Liver (tissue), 9 donors: ENCODE measurements around the gene TYW1. TPM values are rescaled to one million over a fixed set of nuclear protein-coding genes. Genes with fewer than 3 reads are reported as not detected.
"Not testable (repeated sequence)": the region's sequence is repeated elsewhere in the genome, so short reads cannot be mapped to it uniquely, and the experiment has no call there.

Source experiments
- DNase-seq: peaks from one replicate; pipeline ENCODE4 v3.0.0-alpha.2; 2017; ENCODE audit warnings: low spot score
- H3K27ac ChIP-seq, 2 donors: one replicate each; pipeline ENCODE4 v1.7.0; 2013; ENCODE audit warnings: inconsistent platforms in 2 of 2, low read length in 2 of 2, control low read depth in 1 of 2, low read depth in 1 of 2, mild to moderate bottlenecking in 1 of 2
- H3K27me3 ChIP-seq, 4 donors: one replicate each; pipeline versions ENCODE4 v1.6.1 to v1.7.0; 2013; ENCODE audit warnings: low read length in 3 of 4, inconsistent platforms in 1 of 4, mild to moderate bottlenecking in 1 of 4, moderate library complexity in 1 of 4; ENCODE audit not compliant: control insufficient read depth in 4 of 4, insufficient read depth in 4 of 4
- H3K36me3 ChIP-seq, 4 donors: one replicate each; pipeline versions ENCODE4 v1.6.1 to v1.7.0; 2013; ENCODE audit warnings: low read length in 3 of 4, mild to moderate bottlenecking in 3 of 4, low read depth in 1 of 4, moderate library complexity in 1 of 4; ENCODE audit not compliant: control insufficient read depth in 4 of 4, insufficient read depth in 3 of 4
- H3K4me1 ChIP-seq, 4 donors: one replicate each; pipeline versions ENCODE4 v1.6.1 to v1.7.0; 2013; ENCODE audit warnings: low read length in 3 of 4, mild to moderate bottlenecking in 3 of 4, moderate library complexity in 1 of 4; ENCODE audit not compliant: control insufficient read depth in 4 of 4, insufficient read depth in 4 of 4
- H3K4me3 ChIP-seq, 3 donors: one replicate each; pipeline versions ENCODE4 v1.6.1 to v1.7.0; 2013; ENCODE audit warnings: low read length in 3 of 3, control low read depth in 1 of 3, low read depth in 1 of 3, mild to moderate bottlenecking in 1 of 3
- H3K9ac ChIP-seq, 2 donors: one replicate each; pipeline ENCODE4 v1.7.0; 2013; ENCODE audit warnings: low read length in 2 of 2, mild to moderate bottlenecking in 2 of 2, moderate library complexity in 2 of 2, control low read depth in 1 of 2, low read depth in 1 of 2
- H3K9me3 ChIP-seq, 4 donors: one replicate each; pipeline versions ENCODE4 v1.6.1 to v1.7.0; 2013; ENCODE audit warnings: low read length in 3 of 4; ENCODE audit not compliant: control insufficient read depth in 4 of 4
- FOXA2 ChIP-seq: IDR thresholded peaks from 2 replicates; pipeline ENCODE4 v1.6.1; 2016; ENCODE audit warnings: antibody characterized with exemption
- RAD21 ChIP-seq, 2 donors: IDR thresholded peaks; 2 replicates each; pipeline ENCODE4 v1.6.1; 2016; ENCODE audit warnings: antibody characterized with exemption in 2 of 2, mild to moderate bottlenecking in 2 of 2
- SP1 ChIP-seq: IDR thresholded peaks from 2 replicates; pipeline ENCODE4 v1.6.1; 2018; ENCODE audit warnings: antibody characterized with exemption, mild to moderate bottlenecking
- YY1 ChIP-seq: IDR thresholded peaks from 2 replicates; pipeline ENCODE4 v1.6.1; 2016; ENCODE audit warnings: antibody characterized with exemption, mild to moderate bottlenecking
- WGBS: extraction: QIAGEN DNeasy Blood & Tissue Kit; methylation state at CpG from one replicate; pipeline ENCODE4 v1.1.7; 2013; 5-methylcytosine and 5-hydroxymethylcytosine counted together
- polyA plus RNA-seq, 2 donors: library from polyadenylated mRNA; stranded (reverse) in 1 of 2; unstranded in 1 of 2; fragments of 200-250 nt in 1 of 2; fragments of >200 nt in 1 of 2; fragmentation: Nextera tagmentation in 1 of 2; extraction: Ambion mirVana in 1 of 2; gene quantifications; one replicate each; pipeline versions ENCODE4 v1.2.1 to v1.2.3, GENCODE V29; 2013 to 2015
- total RNA-seq, 2 donors: library from RNA; depleted of rRNA; stranded (reverse); fragments of >200 nt; gene quantifications; one replicate each; pipeline ENCODE4 v1.2.3, GENCODE V29; 2014
- donor health status: healthy.
- donor health status: healthy.
- donor health status: healthy.
- donor health status: healthy.
- donor health status: healthy.

Gene TYW1
- total and polyA plus RNA-seq, 4 donors = 6.7 to 16.6 (median 9.9) TPM

DNA sequence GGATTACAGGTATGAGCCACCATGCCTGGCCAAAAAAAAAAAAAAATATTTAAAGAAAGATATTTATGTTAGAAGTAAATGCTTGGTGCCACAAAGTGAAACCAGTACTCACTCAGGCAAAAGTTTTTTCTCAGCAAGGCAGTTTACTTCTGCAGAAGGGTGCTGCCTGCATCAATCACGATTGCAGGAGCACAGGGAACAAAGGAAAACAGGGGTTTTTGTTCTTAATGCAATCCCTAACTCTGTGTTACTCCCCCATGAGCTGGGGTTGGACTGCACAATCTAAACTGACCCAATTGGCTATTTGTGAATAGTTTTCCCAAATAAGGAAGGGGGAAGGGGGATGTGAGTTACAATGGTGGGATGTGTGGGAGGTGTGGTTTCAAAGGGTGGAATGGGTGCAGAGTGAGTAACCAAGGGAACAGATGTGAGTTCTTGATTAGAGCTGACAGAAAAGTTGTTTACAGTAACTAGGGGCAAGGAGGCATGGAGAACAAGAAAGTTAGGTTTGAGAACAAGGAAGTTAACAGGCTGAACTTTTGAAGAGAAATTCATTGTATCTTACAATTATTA is 255.4 kb downstream of the TYW1 start:
- Histone ChIP-seq H3K4me3 (no peak overlapping the region), H3K9ac (no peak overlapping the region), H3K36me3 (no peaks in the 10 kb centered on the region), H3K27me3 (no peaks in the 10 kb centered on the region), H3K4me1 (no peaks in the 10 kb centered on the region), H3K27ac (no peak overlapping the region), H3K9me3 (peaks cover 0 to 5% (median 2%) of the 10 kb centered on the region in 4 donors)
- no peak for TF ChIP-seq SP1
- TF ChIP-seq YY1 = no peak
- TF ChIP-seq RAD21 (IDR thresholded peaks at IDR 0.05) = no peak
- no peak for TF ChIP-seq FOXA2
- 96% methylated on average over 1 of the region's 1 CpG for WGBS
- no peak for DNase-seq

DNA sequence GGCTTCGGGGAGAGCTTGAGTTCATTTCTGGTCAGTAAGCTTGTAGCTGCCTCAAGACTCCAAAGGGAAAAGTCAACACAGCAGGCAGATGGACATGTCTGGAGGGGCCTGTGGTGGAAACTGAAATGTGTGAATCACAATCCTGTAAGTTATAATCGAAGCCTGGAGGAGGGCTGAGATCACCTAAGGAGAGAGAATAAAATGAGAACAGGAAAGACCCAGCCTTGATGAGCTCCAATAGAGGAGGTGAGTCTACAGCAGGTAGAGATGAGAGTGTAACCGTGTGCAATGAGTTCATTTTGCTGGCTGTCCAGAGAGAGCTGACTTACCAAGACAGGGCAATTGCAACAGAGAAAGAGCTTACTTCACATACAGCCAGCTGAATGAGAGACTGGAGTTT is 258.4 kb downstream of the TYW1 start:
- H3K4me1 ChIP-seq, H3K9ac ChIP-seq, DNase-seq, H3K27me3 ChIP-seq, H3K9me3 ChIP-seq, H3K4me3 ChIP-seq, H3K36me3 ChIP-seq, H3K27ac ChIP-seq: not testable (repeated sequence)
- 93% methylated on average over 2 of the region's 3 CpGs for WGBS

DNA sequence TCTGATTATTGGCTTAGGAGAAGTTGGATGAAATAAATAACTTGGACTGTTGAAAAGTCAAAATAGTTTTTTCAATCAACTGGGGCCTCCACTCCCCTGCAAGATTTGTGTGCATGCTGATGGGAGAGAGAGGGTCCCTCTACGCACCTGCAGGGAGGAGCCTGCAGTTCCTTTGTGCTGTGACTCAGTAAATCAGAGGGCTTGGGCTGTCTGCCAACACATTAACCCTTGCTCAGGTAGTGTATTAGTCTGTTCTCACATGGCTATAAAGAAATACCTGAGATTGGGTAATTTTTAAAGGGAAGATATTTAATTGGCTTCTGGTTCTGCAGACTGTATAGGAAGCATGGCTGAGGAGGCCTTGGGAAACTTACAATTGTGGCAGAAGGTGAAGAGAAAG is 261.1 kb downstream of the TYW1 start:
- H3K36me3 ChIP-seq, H3K27me3 ChIP-seq, H3K4me1 ChIP-seq, H3K27ac ChIP-seq, H3K9me3 ChIP-seq, DNase-seq, H3K4me3 ChIP-seq, H3K9ac ChIP-seq: not testable (repeated sequence)
- 87% methylated on average over 1 of the region's 1 CpG for WGBS

- H3K27me3 ChIP-seq, H3K4me1 ChIP-seq, H3K27ac ChIP-seq, DNase-seq, H3K9ac ChIP-seq, H3K36me3 ChIP-seq, H3K4me3 ChIP-seq, H3K9me3 ChIP-seq: not testable (repeated sequence)
- WGBS = 94% methylated on average over 6 of the region's 6 CpGs
Observed at GRCh38 chr7:67259363-67259762, 262.7 kb downstream of the TYW1 start.

DNA sequence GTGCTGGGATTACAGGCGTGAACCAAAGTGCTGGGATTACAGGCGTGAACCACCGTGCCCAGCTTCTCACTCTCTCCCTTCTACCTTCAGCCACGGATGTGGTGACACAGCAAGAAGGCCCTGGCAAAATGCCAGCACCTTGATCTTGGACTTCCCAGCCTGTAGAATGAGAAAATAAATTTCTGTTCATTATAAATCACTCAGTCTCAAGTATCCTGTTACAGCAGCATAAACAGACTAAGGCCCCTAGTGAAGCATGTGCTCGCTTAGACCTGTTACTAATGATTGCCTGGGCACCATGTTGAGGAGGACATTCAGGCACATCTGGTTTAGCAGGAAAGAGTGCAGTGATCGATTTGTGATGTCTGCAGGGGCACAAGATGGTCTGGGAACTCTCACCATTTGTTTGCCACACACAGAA is 263.5 kb downstream of the TYW1 start:
- not testable (repeated sequence) for H3K36me3 ChIP-seq, DNase-seq

DNA sequence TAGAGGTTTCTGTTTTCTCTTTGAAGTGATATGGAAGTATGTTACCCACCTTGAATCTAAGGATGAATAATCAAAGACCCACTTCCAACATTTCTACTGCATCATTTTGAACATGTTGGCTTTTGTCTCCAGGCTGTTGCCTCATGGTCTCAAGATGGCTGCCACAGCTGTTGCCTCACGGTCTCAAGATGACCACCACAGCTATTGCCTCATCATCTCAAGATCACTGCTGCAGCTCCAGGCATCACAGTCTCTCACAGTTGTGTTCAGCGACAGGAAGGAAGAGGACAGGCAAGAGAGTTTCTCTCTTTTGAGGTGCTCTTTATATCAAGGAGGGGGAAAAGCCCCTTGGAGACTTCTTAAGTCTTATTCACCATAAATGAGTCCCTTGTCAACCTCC is 267.4 kb downstream of the TYW1 start:
- not testable (repeated sequence) for H3K36me3 ChIP-seq, H3K27me3 ChIP-seq, DNase-seq, H3K4me1 ChIP-seq, H3K27ac ChIP-seq, H3K4me3 ChIP-seq, H3K9ac ChIP-seq, H3K9me3 ChIP-seq
- 95% methylated on average over 2 of the region's 2 CpGs for WGBS

More for the DNA sequence above, 263.5 kb downstream of the TYW1 start:
- not testable (repeated sequence) for H3K27me3 ChIP-seq, H3K9ac ChIP-seq, H3K4me3 ChIP-seq, H3K4me1 ChIP-seq, H3K9me3 ChIP-seq, H3K27ac ChIP-seq
- 92% methylated on average over 6 of the region's 6 CpGs for WGBS

DNA sequence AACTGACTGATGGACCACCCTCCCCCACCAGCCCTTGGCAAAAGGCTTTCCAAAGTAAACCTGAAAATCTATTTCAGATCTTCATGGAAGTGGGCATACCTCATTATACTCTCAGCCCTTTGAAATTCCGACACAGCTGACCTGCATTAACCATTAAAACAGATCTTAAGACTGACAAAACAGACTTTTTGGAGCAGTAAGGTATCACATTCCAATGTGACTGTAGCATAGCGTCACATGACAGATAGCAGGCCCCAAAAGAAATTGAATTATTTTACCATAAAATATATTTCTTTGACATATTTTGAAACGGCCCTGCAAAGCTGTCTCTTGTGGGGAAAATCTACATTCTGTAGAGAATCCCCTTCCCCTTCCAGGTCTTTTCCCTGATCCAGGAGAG is 269.4 kb downstream of the TYW1 start:
- WGBS = 95% methylated on average over 3 of the region's 3 CpGs
- DNase-seq, H3K9ac ChIP-seq, H3K27ac ChIP-seq, H3K4me3 ChIP-seq, H3K4me1 ChIP-seq, H3K9me3 ChIP-seq, H3K27me3 ChIP-seq, H3K36me3 ChIP-seq: not testable (repeated sequence)
